PFSK-1 (cell line): Measurements from ENCODE around the gene RNASE1.

ENCODE experiments used
- FOXP2 ChIP-seq: optimal IDR thresholded peaks from 2 replicates; pipeline ENCODE3; 2011; ENCODE audit warnings: borderline replicate concordance, control low read depth, inconsistent platforms; ENCODE audit not compliant: insufficient read depth; ENCODE audit errors: extremely low read length, extremely low read depth
- POLR2AphosphoS5 ChIP-seq: IDR thresholded peaks from 2 replicates; pipeline ENCODE4 v1.6.1; 2012; ENCODE audit warnings: low read depth, mild to moderate bottlenecking, control low read depth, low read length, moderate library complexity
- REST ChIP-seq, 2 experiments: IDR thresholded peaks; 2 replicates each; pipeline versions ENCODE4 v1.6.1 to v1.8.0; 2011 to 2012; ENCODE audit warnings: low read depth in 2 of 2, low read length in 2 of 2, control low read depth in 1 of 2, inconsistent platforms in 1 of 2, mild to moderate bottlenecking in 1 of 2, moderate library complexity in 1 of 2; ENCODE audit not compliant: insufficient read depth in 1 of 2
- SIN3A ChIP-seq: IDR thresholded peaks from 2 replicates; pipeline ENCODE4 v1.6.1; 2012; ENCODE audit warnings: mild to moderate bottlenecking, low read length, moderate library complexity, borderline replicate concordance; ENCODE audit not compliant: insufficient read depth
- TAF1 ChIP-seq: IDR thresholded peaks from 2 replicates; pipeline ENCODE4 v1.6.1; 2012; ENCODE audit warnings: low read length, control low read depth, borderline replicate concordance; ENCODE audit not compliant: insufficient read depth

RNASE1 gene

GRCh38 chr14:20754308-20754707, 48.3 kb downstream of the RNASE1 start:
- TF ChIP-seq POLR2AphosphoS5 (no peak), TAF1 (no peak)

GRCh38 chr14:20751963-20752562, 50.6 kb downstream of the RNASE1 start:
- TF ChIP-seq FOXP2: no peak
- no peak for TF ChIP-seq REST (IDR thresholded peaks at IDR 0.05; ENCODE audit: insufficient read depth in 1 of 2, low read depth in 2 of 2, low read length in 2 of 2)
- TF ChIP-seq TAF1: no peak
- no peak for TF ChIP-seq POLR2AphosphoS5
- TF ChIP-seq SIN3A: no peak
